NT2/D1 (cell line): ENCODE measurements around the gene TMEM106C.

Experiments used
- YY1 ChIP-seq: IDR thresholded peaks from 2 replicates; pipeline ENCODE4 v1.6.1; 2011; ENCODE audit not compliant: insufficient read length, insufficient read depth
- ZNF274 ChIP-seq: IDR thresholded peaks from 2 replicates; pipeline ENCODE4 v1.6.1; 2011; ENCODE audit warnings: mild to moderate bottlenecking, low read depth, low read length

GRCh38 chr12:47946413-47947323 is 16.7 kb upstream of the TMEM106C start:
- TF ChIP-seq ZNF274 (no peak), YY1 (no peak)
